ENCODE data around the gene PPP1R9A.

Gene PPP1R9A

GRCh38 chr7:95219721-95220120, 312.3 kb downstream of the PPP1R9A start:
- Histone ChIP-seq H3K4me3 (ENCODE audit: low read length) (no peak overlapping the region), H4K20me1 (ENCODE audit: control insufficient read depth, insufficient read depth, low read depth, low read length) (no peaks in the 10 kb centered on the region), H3K4me1 (ENCODE audit: control insufficient read depth, low read length) (no peaks in the 10 kb centered on the region), H3F3A (ENCODE audit: control insufficient read depth, insufficient read depth) (no peaks in the 10 kb centered on the region), H3K36me3 (ENCODE audit: control insufficient read depth, low read length) (no peaks in the 10 kb centered on the region), H3K9me2 (replicated peaks; ENCODE audit: control insufficient read depth, low read length) (no peaks in the 10 kb centered on the region), H3K27me3 (ENCODE audit: control insufficient read depth, low read length) (no peaks in the 10 kb centered on the region), H3K79me2 (ENCODE audit: control insufficient read depth, low read length) (no peaks in the 10 kb centered on the region), H3K27ac (ENCODE audit: low read depth, low read length) (no peak overlapping the region), H3K9me3 (ENCODE audit: control insufficient read depth, insufficient read depth, low read length) (no peaks in the 10 kb centered on the region), H3K4me2 (ENCODE audit: low read length) (no peak overlapping the region)
- TF ChIP-seq EZH2phosphoT487 (IDR thresholded peaks at IDR 0.05; ENCODE audit: borderline replicate concordance, low read length), result no peak
- TF ChIP-seq, protein P1, sequence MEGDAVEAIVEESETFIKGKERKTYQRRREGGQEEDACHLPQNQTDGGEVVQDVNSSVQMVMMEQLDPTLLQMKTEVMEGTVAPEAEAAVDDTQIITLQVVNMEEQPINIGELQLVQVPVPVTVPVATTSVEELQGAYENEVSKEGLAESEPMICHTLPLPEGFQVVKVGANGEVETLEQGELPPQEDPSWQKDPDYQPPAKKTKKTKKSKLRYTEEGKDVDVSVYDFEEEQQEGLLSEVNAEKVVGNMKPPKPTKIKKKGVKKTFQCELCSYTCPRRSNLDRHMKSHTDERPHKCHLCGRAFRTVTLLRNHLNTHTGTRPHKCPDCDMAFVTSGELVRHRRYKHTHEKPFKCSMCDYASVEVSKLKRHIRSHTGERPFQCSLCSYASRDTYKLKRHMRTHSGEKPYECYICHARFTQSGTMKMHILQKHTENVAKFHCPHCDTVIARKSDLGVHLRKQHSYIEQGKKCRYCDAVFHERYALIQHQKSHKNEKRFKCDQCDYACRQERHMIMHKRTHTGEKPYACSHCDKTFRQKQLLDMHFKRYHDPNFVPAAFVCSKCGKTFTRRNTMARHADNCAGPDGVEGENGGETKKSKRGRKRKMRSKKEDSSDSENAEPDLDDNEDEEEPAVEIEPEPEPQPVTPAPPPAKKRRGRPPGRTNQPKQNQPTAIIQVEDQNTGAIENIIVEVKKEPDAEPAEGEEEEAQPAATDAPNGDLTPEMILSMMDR (IDR thresholded peaks at IDR 0.05; ENCODE audit: low read depth, low read length, poor library complexity, severe bottlenecking), result no peak

GRCh38 chr7:95220328-95220727, 312.9 kb downstream of the PPP1R9A start:
- Histone ChIP-seq H3K4me3 (ENCODE audit: low read length) (no peak overlapping the region), H3K4me1 (ENCODE audit: control insufficient read depth, low read length) (no peaks in the 10 kb centered on the region), H3K79me2 (ENCODE audit: control insufficient read depth, low read length) (no peaks in the 10 kb centered on the region), H3K9me3 (ENCODE audit: control insufficient read depth, insufficient read depth, low read length) (no peaks in the 10 kb centered on the region), H3F3A (ENCODE audit: control insufficient read depth, insufficient read depth) (no peaks in the 10 kb centered on the region), H3K4me2 (ENCODE audit: low read length) (no peak overlapping the region), H3K9me2 (replicated peaks; ENCODE audit: control insufficient read depth, low read length) (no peaks in the 10 kb centered on the region), H3K27ac (ENCODE audit: low read depth, low read length) (no peak overlapping the region), H4K20me1 (ENCODE audit: control insufficient read depth, insufficient read depth, low read depth, low read length) (no peaks in the 10 kb centered on the region), H3K27me3 (ENCODE audit: control insufficient read depth, low read length) (no peaks in the 10 kb centered on the region), H3K36me3 (ENCODE audit: control insufficient read depth, low read length) (no peaks in the 10 kb centered on the region)
- TF ChIP-seq, protein P1 (IDR thresholded peaks at IDR 0.05; ENCODE audit: low read depth, low read length, poor library complexity, severe bottlenecking), result no peak
- no peak for TF ChIP-seq EZH2phosphoT487 (IDR thresholded peaks at IDR 0.05; ENCODE audit: borderline replicate concordance, low read length)

DNA sequence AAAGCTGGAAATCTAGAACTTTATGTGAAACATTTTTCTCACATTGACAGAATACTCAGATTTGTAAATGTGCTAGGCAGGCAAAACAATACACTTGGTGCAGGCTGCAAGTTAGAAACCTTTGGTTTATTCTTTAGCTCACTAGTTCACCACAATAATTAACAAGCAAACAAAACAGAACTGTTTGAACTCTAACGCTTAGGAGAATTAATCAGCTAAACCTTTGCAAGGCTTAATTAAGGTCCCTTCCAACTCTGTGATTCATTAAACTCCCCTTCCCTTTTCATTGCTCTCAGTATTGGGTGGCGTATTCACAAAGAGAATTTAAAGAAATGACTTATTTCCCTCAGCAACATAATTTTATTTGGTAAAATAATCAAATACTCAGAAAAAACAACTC, 317.9 kb downstream of the PPP1R9A start:
- no peaks in the 10 kb centered on the region for H4K20me1 ChIP-seq (ENCODE audit: control insufficient read depth, insufficient read depth, low read depth, low read length)
- no peak overlapping the region for H3K4me2 ChIP-seq (ENCODE audit: low read length)
- no peaks in the 10 kb centered on the region for H3K9me3 ChIP-seq (ENCODE audit: control insufficient read depth, insufficient read depth, low read length)
- H3K9me2 ChIP-seq (replicated peaks; ENCODE audit: control insufficient read depth, low read length), result no peaks in the 10 kb centered on the region
- no peaks in the 10 kb centered on the region for H3F3A ChIP-seq (ENCODE audit: control insufficient read depth, insufficient read depth)
- H3K27ac ChIP-seq (ENCODE audit: low read depth, low read length), result no peak overlapping the region
- TF ChIP-seq, protein P1 (IDR thresholded peaks at IDR 0.05; ENCODE audit: low read depth, low read length, poor library complexity, severe bottlenecking), result no peak
- TF ChIP-seq EZH2phosphoT487 (IDR thresholded peaks at IDR 0.05; ENCODE audit: borderline replicate concordance, low read length), result no peak
- H3K36me3 ChIP-seq (ENCODE audit: control insufficient read depth, low read length), result no peaks in the 10 kb centered on the region
- H3K4me1 ChIP-seq (ENCODE audit: control insufficient read depth, low read length), result no peaks in the 10 kb centered on the region
- no peaks in the 10 kb centered on the region for H3K79me2 ChIP-seq (ENCODE audit: control insufficient read depth, low read length)
- H3K27me3 ChIP-seq (ENCODE audit: control insufficient read depth, low read length), result no peaks in the 10 kb centered on the region
- H3K4me3 ChIP-seq (ENCODE audit: low read length), result no peak overlapping the region

- no peaks in the 10 kb centered on the region for H3F3A ChIP-seq (ENCODE audit: control insufficient read depth, insufficient read depth)
- H3K4me1 ChIP-seq (ENCODE audit: control insufficient read depth, low read length), result no peaks in the 10 kb centered on the region
- no peaks in the 10 kb centered on the region for H4K20me1 ChIP-seq (ENCODE audit: control insufficient read depth, insufficient read depth, low read depth, low read length)
- no peaks in the 10 kb centered on the region for H3K79me2 ChIP-seq (ENCODE audit: control insufficient read depth, low read length)
- no peaks in the 10 kb centered on the region for H3K9me2 ChIP-seq (replicated peaks; ENCODE audit: control insufficient read depth, low read length)
- H3K4me3 ChIP-seq (ENCODE audit: low read length), result no peak overlapping the region
- H3K36me3 ChIP-seq (ENCODE audit: control insufficient read depth, low read length), result no peaks in the 10 kb centered on the region
- TF ChIP-seq EZH2phosphoT487 (IDR thresholded peaks at IDR 0.05; ENCODE audit: borderline replicate concordance, low read length), result no peak
- TF ChIP-seq, protein P1 (IDR thresholded peaks at IDR 0.05; ENCODE audit: low read depth, low read length, poor library complexity, severe bottlenecking), result no peak
- no peaks in the 10 kb centered on the region for H3K27me3 ChIP-seq (ENCODE audit: control insufficient read depth, low read length)
- no peak overlapping the region for H3K27ac ChIP-seq (ENCODE audit: low read depth, low read length)
- H3K9me3 ChIP-seq (ENCODE audit: control insufficient read depth, insufficient read depth, low read length), result no peaks in the 10 kb centered on the region
- no peak overlapping the region for H3K4me2 ChIP-seq (ENCODE audit: low read length)
These were observed 321.9 kb downstream of the PPP1R9A start for GRCh38 chr7:95229301-95229700.

Data from DOHH2 (cell line).